HG03025 (cell line): ENCODE measurements around the gene ARMS2.

Experiments
- ATAC-seq: cut with Tn5 transposase; IDR thresholded peaks from one replicate; pipeline ENCODE4 v1.9.1; 2021; ENCODE audit warnings: mild to moderate bottlenecking, moderate library complexity; ENCODE audit not compliant: unreplicated experiment, low FRiP score

The ARMS2 gene, protein sequence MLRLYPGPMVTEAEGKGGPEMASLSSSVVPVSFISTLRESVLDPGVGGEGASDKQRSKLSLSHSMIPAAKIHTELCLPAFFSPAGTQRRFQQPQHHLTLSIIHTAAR

GRCh38 chr10:122454603-122455080, at the start of gene ARMS2:
Gene ARMS2 (plus strand): TSS chr10:122454653. CDS start chr10:122454728, 75 bp downstream.
- no peak for ATAC-seq

GRCh38 chr10:122407375-122408125, 46.9 kb upstream of the ARMS2 start:
- no peak for ATAC-seq

GRCh38 chr10:122413327-122413726, 41.1 kb upstream of the ARMS2 start:
- ATAC-seq: no peak

- no peak for ATAC-seq
These were observed 36.8 kb upstream of the ARMS2 start for GRCh38 chr10:122417667-122418066.

- no peak for ATAC-seq
These were observed 35.4 kb upstream of the ARMS2 start for GRCh38 chr10:122419016-122419415.

- ATAC-seq: no peak
These were observed 34.4 kb upstream of the ARMS2 start for GRCh38 chr10:122419876-122420623.

DNA sequence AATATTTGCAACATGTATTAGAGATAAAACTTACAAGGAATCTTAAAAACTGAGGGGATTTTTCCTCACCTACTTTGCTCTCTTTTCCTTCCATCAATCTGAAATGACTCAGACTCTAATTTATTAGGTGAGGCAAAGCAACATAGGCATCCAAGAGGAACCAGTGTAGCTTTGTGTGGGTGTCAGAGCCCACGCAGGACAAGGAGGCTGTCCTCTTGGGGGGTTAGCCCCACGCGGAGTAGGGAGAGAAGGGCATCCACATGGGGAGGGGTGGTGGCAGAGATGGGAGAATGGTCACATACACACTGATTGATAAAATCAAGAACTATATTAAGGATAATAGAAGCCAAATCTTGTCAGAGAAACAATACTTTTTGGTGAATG, 33.8 kb upstream of the ARMS2 start:
- no peak for ATAC-seq

DNA sequence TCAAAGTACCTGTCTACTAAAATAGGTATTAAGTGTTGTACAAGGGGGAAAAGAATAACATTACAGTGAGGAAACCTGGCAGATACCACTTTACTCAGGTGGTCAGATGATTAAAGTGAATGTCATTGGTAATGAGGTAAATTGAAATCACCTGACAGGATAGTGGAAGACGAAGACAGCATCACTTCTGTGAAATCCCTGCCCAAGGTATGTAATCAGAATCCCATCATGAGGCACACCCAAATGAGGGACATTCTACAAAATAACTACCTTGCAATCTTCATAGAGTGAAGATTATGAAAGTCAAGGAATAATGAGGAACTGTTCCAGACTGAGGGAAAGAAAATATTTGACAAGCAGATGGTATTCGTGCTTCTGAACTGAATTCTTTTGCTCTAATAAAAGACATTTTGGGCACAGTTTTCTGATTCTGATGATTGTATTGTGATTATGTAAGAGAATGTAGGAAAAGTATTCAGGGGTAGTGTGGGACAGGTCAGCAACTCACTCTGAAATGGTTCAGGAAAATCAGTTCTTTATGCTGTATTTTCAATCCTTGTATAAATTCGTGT, 33.3 kb upstream of the ARMS2 start:
- no peak for ATAC-seq

DNA sequence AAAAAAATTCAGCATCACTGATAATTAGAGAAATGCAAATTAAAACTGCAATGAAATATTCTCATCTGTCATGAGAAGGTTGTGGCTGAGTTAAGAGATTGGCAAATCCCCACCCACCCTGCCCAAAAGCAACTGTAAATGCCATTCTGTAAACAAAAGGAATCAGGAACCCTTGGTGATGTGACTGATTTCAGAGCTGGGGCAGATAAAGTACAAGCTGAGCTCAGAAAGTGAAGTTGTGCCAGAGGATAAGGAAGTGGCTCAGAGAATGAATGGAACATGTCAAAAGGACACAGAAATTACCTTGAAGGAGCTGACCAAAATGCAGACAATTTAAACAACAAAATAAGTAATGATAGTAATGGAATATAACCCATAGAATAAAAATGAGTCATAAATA, 32.7 kb upstream of the ARMS2 start:
- ATAC-seq: no peak

- no peak for ATAC-seq
These were observed 32.0 kb upstream of the ARMS2 start for GRCh38 chr10:122422266-122422989.

DNA sequence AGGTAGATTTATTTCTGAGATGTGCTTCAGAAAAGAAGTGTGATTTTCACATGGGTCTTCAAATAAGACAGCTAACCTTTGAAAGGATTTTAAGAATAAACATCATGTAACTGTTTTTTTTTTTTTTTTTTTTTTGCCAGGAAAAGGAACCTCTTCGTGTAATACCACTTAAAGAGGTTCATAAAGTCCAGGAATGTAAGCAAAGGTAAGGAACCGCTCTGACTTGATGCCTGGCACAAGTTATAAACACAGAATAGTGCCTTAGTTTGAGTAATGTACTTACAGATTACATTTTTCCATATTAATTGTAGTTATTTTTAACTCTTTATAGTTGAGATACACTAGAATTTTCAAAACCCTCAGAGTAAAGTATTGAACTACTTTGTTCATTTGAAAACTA, 30.4 kb upstream of the ARMS2 start:
- ATAC-seq: no peak

DNA sequence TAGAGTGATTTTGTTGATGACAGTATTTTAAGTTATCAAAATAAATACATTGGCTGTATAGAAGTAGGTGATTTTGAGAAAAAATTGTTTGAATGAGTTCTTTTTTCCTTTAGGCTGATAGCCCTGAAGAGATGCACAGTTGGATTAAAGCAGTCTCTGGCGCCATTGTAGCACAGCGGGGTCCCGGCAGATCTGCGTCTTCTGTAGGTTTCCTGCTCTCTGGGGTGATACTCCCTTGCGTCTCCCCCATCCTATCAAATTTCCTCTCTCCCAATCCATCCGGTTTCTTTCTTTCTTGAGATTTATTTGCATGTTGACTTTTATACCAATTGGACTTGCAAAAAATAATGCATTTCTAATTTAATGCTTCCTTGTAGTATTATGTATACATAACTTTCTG, 27.6 kb upstream of the ARMS2 start:
- no peak for ATAC-seq

DNA sequence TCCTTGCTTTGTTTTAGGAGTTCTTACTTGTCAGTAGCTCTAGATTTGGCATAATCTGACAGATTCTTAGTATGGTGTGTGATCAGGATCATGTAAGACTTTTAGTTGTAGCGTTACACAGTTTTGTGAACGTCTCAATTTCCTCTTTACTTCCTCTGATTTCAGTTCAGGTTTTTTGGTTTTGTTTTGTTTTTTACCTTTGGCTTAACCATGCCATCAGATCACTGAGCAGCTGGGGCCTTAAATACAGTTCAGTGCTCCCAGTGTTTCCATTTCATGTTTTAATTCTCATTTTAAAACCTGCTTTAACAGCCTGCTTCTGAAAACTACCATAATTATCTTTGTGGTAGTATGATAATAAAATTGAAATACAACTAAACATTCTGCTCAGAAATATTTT, 27.2 kb upstream of the ARMS2 start:
- no peak for ATAC-seq

DNA sequence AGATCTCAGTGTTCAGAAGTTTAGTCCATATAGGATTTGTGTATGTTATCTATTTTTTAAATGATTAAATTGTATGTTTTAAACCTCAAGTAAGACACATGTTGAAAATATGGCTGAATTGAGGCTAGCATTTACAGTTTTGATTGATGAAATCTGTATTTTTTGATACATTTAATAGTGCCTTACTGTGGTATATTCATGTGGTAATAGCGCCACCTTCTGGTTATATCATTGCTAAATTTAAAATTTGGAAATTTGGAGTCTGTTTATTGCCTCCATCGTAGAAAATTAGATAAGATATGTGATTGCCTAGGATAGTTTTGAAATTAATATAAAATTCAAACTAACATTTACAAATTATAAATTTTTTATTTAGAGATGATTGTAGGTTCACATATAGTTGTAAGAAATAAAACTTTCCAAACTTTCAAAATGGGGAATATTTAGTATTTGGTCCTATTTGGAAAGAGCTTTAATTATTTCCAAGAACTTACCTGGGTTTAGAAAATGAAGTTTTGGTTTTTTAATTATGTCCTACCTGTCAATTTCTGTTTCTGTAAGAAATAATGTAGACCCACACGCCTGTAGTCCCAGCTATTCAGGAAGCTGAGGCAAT, 19.1 kb upstream of the ARMS2 start:
- no peak for ATAC-seq

- ATAC-seq: no peak
These were observed 12.5 kb upstream of the ARMS2 start for GRCh38 chr10:122441961-122442360.

DNA sequence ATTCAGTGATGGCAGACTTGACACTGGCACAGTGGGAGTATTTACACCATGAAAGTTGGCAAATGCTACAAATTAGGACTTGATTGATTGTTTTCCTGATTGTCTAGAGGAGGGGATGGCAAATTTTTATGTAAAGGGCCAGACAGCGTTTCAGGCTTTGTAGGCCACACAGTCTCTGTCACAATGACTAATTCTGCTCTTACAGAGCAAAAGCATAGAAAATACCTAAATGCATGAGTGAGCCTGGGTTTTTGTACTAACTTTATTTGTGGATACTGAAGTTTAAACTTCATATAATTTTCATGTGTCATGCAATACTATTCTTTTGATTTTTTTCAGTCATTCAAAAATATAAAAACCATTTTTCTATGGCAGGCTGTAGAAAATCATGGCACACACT, 9.0 kb upstream of the ARMS2 start:
- no peak for ATAC-seq

DNA sequence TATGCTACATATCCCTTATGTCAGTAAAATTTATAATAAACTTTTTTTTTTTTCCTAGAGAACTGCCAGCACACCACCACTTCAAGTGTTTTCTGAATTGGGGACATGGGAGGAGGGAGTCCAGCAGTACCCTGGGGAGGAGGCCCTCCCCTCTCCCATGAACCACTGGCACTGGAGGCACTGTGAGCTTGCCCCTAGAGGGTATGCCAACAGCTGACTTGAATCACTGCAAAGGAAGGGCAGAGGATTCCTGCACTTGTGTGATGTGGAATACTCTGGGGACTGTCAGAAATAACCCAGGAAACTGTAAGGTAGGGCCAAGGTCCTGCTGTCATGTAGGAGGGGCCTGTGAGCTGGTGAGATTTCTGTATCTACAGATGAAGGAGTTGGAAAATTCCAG, 8.5 kb upstream of the ARMS2 start:
- no peak for ATAC-seq

DNA sequence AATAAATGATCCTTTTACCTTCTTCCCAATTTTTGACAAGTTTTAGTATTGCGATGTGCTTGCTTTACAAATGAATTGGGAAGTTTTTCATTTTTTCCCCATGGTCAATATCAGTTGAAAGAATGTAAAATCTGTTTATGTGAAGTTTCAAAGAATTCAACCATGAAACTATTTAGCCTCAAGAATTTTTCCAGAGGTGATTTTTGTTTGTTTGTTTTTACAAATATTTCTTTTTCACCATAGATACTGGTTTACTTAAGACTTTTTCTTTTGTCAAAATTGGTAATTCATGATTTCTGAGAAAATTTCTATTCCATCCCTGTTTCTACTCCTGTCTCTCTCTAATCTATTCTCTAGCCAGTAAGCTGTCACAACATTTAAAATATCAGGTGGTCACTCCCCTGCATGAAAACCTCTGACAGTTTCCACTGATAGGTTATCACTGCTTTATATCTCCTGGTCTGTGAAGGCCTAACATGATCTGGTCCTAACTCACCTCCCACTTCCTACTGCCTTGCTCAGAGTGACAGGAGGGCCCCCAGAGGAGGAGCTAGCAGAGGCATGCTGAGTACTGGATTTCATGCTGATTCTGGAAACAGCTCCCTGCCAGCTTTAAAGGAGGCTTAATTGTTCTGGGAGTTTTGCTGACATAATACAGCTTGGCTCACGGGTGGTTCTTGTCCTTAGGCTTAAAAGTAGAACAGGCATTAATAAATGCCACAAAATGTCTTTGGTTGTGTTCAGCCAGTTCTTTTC, 7.6 kb upstream of the ARMS2 start:
- ATAC-seq: no peak

DNA sequence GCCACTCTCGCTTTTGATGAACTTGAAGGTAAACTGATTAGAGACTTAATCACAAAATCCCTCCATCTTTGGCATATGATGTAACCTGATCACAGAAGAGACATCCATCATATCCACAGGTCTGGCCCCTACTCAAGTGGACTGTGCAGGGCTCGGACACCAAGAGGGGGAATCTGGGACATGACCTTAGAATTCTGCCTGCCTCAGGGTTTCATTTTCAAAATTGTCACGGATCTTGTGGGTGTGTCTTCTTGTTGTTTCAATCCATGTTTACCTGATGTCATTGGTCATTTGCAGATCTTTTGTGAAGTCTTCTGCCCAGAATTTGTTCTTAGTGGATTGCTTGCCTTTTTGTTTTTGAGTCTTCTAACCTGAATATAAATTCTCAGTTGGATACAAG, 5.9 kb upstream of the ARMS2 start:
- ATAC-seq: no peak

DNA sequence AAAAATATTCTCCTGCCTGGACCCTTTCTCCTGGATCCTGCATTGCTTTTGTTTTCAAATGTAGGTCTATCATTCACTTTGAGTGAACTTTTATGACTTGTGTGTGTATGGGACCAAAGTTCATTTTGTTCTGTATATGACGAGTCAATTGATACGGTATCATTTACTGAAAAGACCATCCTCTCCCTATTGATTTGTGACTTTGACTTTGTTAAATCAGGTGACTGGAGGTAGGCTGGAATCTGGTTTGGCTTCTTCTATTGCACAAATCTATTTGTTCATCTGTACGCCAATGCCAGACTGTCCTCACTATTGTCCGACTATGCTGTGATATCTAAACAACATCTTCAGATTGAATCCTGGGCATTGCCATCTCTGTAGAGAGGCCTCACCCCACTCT, 5.3 kb upstream of the ARMS2 start:
- no peak for ATAC-seq
